HG03196 (cell line): Measurements from ENCODE around the gene RPL28.

Source experiments
- ATAC-seq: cut with Tn5 transposase; IDR thresholded peaks from one replicate; pipeline ENCODE4 v1.9.1; 2021; ENCODE audit not compliant: unreplicated experiment

The RPL28 gene

DNA sequence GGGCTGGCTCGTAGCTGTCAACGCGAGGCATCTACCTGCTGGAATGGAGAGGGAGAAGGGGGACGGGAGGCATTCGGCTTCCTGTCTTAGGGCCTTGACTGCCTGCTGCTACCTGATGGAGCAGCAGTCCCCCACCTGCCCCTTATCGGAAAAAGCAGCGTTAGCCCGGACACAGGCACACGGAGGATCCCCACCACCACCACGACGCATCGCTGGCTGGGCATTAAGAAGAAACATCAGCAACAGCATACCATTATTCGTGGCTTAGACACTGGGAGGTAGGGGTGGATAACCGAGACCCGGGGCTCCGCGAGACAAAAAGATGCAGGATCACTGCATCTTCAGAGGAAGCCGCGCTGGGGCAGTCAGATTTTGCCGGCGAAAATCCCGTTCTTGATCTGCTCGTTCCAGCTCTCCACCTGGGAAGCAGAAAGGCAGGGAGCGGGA is 32.4 kb upstream of the RPL28 start:
- ATAC-seq = no peak

DNA sequence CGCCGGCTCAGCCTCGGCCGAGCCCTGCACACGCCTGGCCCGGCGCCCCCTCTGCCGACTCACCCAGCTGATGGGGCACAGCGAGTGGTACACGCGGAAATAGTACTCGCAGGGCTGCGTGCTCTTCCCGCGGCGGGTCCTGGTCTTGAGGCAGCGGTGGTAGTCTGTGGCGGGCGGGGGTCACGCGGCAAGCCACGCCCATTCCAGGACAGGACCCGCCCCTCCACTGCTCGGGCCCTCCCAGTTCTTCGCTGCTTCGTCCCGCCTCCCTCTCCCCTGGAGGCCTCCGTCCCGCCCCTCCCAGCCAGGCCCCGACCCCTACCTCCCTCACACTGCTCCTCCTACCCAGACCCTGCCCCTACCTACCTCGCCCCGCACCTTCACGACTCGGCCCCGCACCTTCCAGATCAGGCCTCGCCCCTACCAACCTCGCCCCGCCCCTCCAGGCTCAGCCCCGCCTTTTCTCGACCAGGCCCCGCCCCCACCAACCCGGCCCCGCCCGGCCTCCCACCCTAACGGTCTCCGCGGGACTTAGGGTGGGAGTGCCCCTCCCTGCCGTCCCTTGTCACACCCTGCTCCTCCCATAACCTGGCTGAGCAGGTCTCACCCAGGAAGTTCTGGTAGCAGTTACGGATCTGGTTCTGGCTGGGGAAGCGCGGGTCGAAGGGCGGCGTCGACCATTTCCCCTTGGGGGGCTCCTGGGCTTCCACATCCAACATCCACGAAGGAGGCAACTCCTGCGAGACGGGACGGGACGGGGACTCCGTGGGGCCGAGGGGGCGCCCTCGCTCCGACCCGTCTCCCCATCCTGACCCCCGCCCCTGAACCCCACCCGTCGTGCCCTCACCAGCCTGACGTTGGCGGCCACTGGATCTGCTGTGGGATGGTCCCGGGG is 31.7 kb upstream of the RPL28 start:
- no peak for ATAC-seq

- ATAC-seq = no peak
These were observed 31.0 kb upstream of the RPL28 start, which contains the start of gene COX6B2 for GRCh38 chr19:55354698-55355212. Gene COX6B2, minus strand, starts transcription at chr19:55354719. Its CDS starts 198 bp downstream, at chr19:55354521.

GRCh38 chr19:55355213-55355821 is 30.4 kb upstream of the RPL28 start:
- no peak for ATAC-seq

GRCh38 chr19:55358493-55358892 is 27.2 kb upstream of the RPL28 start:
- ATAC-seq = no peak

GRCh38 chr19:55358943-55359908 is 26.5 kb upstream of the RPL28 start:
- ATAC-seq = no peak

GRCh38 chr19:55360902-55361301 is 24.8 kb upstream of the RPL28 start:
- no peak for ATAC-seq

DNA sequence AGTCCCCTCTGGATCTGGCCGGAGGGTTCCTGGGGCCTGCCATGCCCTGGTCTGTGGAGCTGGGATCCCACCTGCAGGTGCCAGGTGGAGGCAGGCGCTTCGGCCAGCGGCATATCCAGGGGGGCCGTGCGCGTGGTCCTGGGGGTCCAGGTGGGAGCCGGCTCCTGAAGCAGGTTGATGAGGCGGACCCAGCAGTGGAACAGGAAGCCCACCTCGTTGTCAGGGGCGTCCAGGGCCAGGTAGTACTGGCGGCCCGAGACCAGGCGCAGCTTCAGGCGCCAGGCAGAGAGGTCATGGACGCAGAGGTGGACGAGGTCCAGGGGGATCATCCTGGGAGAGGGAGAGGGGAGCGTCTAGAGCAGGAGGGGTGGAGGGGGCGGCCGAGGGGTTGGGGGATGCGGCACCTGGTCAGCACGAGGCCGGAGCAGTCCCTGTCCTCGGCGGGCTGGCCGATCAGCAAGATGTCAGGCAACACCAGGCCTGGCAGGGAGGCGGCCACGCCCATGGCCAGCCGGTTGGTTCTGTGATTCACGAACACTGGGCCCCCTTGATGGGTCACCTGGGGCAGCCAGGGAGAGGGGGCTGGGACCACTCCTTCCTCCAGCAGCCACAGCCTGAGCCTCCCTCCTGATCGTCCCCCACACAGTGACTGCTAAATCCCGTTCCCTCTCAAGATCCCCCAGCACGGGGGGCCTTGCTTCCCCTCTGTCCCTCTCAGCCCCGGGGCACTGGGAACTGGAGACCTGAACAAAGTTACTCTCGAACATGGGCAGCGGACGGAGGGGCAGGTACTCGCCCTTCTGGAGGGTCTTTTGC is 23.4 kb upstream of the RPL28 start:
- no peak for ATAC-seq

DNA sequence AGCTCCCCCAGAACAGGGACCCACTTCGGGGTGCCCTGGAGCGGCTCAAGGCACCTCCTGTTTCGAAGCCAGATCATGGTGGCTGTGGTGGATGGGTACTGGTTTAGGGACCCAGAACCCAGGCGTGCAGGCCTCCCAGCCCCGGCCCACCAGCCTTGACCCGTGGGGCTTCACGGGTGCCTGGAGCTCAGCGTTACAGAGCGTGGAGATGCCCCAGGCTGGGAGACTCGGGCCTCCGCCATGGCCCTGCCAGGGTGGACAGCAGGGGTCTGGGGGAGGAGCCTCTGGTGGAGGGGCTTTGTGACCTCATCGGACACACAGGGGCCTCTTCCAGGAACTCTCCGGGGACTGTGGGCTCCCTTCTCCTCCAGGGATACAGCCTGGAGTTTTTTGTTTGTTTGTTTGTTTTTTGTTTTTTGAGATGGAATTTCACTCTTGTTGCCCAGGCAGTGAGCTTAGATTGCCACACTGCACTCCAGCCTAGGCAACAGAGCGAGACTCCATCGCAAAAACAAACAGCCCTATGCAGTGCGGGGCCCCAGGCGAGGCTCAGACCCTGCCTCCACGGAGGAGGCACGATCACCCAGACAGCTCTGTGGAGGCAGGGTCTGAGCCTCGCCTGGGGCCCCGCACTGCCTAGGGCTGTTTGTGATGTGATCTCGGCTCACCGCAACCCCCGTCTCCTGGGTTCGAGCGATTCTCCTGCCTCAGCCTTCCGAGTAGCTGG is 22.6 kb upstream of the RPL28 start, which contains the start of gene GARIN5B:
Gene GARIN5B (minus strand): TSS at position 271 of the 727 bp plus-strand sequence. CDS start 194 bp downstream, at position 77.
- ATAC-seq = no peak

DNA sequence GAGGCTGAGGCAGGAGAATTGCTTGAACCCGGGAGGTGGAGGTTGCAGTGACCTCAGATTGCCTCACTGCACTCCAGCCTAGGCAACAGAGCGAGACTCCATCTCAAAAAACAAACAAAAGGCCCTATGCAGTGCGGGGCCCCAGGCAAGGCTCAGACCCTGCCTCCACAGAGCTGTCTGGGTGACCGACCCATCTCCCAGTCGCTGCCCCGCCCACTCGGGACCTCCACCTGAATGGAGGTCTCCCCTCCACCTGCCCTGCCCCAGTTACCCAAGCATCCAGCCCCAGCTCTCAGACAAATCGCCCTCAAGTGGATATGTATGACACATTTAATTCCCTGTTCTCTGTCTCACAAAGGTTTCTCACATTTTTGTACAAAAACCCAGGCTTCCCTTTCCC is 20.5 kb upstream of the RPL28 start:
- no peak for ATAC-seq

GRCh38 chr19:55365964-55366363 is 19.8 kb upstream of the RPL28 start:
- no peak for ATAC-seq

- ATAC-seq = no peak
These were observed 18.9 kb upstream of the RPL28 start for GRCh38 chr19:55366790-55367189.

- no peak for ATAC-seq
These were observed 17.6 kb upstream of the RPL28 start for GRCh38 chr19:55368106-55368505.

GRCh38 chr19:55368701-55369563 is 16.8 kb upstream of the RPL28 start:
- ATAC-seq = no peak

DNA sequence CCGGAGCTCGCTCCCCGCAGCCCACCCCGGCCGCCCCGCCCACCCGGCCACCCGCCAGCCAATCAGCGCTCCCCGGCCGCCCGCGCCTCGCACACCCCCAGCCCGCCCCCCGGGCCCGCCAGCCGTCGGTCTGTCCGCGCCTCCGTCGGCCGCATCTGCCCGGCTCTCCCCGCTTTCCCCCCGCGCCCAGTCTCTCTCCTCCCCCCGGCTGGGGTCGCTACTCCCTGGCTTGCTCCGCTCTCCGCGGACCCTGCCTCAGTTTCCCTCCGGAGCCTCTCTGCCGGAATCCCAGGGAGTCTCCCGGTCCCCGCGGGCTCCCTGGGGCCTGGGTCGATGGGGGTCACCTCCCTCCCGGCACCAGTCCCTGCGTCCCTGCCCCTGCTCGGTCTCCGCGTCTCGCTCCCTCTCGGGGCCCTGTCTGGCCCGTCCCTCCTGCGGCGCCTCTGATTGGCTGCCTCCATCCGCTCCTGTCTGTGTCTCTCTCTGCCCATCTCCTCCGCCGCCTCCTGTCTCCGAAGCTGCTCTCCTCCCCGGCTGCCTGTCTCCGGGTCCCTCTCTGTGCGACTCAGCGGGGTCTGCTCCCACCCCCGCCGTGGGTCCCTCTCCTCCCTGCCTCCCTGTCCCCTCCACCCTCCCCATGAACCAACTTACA is 16.0 kb upstream of the RPL28 start:
- ATAC-seq = no peak

- ATAC-seq = no peak
These were observed 15.3 kb upstream of the RPL28 start, which contains the start of gene IL11 for GRCh38 chr19:55370305-55370988. Gene IL11, minus strand, starts transcription at chr19:55370463. Its CDS starts 153 bp downstream, at chr19:55370310.
